Liver (tissue), 3 donors: ENCODE results near the gene LAMTOR2.
A peak's percentile ranks its signal among the peaks of the same experiment; 100 is the strongest.

Experiments
- EGR1 ChIP-seq, 2 donors: IDR thresholded peaks; 2 replicates each; pipeline ENCODE4 v1.6.1; 2016 to 2018; ENCODE audit warnings: antibody characterized with exemption in 2 of 2, low read depth in 2 of 2
- FOXA1 ChIP-seq: IDR thresholded peaks from 2 replicates; pipeline ENCODE4 v1.6.1; 2016; ENCODE audit warnings: antibody characterized with exemption
- JUND ChIP-seq, 2 donors: IDR thresholded peaks; 2 replicates each; pipeline ENCODE4 v1.6.1; 2016; ENCODE audit warnings: antibody characterized with exemption in 2 of 2
- RAD21 ChIP-seq, 2 donors: IDR thresholded peaks; 2 replicates each; pipeline ENCODE4 v1.6.1; 2016; ENCODE audit warnings: antibody characterized with exemption in 2 of 2, mild to moderate bottlenecking in 2 of 2
- RXRA ChIP-seq, 2 donors: IDR thresholded peaks; 2 replicates each; pipeline ENCODE4 v1.6.1; 2017 to 2018; ENCODE audit warnings: antibody characterized with exemption in 2 of 2, mild to moderate bottlenecking in 1 of 2
- SP1 ChIP-seq: IDR thresholded peaks from 2 replicates; pipeline ENCODE4 v1.6.1; 2018; ENCODE audit warnings: antibody characterized with exemption, mild to moderate bottlenecking
- TAF1 ChIP-seq: conservative IDR thresholded peaks from 2 replicates; pipeline ENCODE4 v1.6.1; 2016; ENCODE audit warnings: antibody characterized with exemption, mild to moderate bottlenecking
- YY1 ChIP-seq: IDR thresholded peaks from 2 replicates; pipeline ENCODE4 v1.6.1; 2016; ENCODE audit warnings: antibody characterized with exemption, mild to moderate bottlenecking
- TF ChIP-seq, protein P1 (sequence below): fragments of 150-350 bp; IDR thresholded peaks from 2 replicates; pipeline ENCODE4 v1.5.1; 2017; ENCODE audit warnings: improper control_type of control experiment, low read depth, low read length; ENCODE audit not compliant: missing input control
- TF ChIP-seq, protein P2 (sequence below): IDR thresholded peaks from 2 replicates; pipeline ENCODE4 v1.6.1; 2016; ENCODE audit warnings: antibody characterized with exemption
- TF ChIP-seq, protein P3 (sequence below): IDR thresholded peaks from 2 replicates; pipeline ENCODE4 v1.6.1; 2016; ENCODE audit warnings: antibody characterized with exemption, mild to moderate bottlenecking
- TF ChIP-seq, protein P4 (sequence below): IDR thresholded peaks from 2 replicates; pipeline ENCODE4 v1.6.1; 2016; ENCODE audit warnings: antibody characterized with exemption
- donor health status: healthy.
- donor health status: healthy.

DNA sequence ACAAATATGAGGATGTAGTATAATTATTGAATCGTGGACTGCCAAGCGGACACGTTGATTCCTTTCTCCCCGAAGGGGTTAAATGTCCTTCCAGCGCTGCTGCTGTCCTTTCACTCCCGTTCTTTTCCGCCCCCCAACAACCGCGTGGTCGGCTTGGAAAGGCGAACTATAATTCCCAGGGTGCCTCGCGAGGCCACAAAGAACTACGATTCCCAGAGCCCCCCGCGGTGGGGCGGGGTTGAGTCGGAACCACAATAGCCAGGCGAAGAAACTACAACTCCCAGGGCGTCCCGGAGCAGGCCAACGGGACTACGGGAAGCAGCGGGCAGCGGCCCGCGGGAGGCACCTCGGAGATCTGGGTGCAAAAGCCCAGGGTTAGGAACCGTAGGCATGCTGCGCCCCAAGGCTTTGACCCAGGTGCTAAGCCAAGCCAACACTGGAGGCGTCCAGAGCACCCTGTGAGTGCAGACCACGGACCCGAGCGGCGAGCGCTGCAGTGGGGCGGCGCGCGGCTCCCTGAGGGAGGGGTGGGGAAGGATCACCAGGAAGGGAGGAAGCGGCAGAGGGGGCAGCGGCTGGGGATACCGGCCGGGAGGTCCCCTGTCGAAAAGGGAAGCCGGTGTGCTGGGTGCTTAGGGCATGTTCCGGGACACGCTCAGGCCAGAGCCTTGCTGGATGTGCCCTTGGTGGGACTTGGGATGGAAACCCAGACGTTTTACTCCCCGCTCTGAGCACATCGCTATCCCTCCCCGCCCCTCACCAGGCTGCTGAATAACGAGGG lies at the start of gene LAMTOR2:
- TF ChIP-seq, protein P1, sequence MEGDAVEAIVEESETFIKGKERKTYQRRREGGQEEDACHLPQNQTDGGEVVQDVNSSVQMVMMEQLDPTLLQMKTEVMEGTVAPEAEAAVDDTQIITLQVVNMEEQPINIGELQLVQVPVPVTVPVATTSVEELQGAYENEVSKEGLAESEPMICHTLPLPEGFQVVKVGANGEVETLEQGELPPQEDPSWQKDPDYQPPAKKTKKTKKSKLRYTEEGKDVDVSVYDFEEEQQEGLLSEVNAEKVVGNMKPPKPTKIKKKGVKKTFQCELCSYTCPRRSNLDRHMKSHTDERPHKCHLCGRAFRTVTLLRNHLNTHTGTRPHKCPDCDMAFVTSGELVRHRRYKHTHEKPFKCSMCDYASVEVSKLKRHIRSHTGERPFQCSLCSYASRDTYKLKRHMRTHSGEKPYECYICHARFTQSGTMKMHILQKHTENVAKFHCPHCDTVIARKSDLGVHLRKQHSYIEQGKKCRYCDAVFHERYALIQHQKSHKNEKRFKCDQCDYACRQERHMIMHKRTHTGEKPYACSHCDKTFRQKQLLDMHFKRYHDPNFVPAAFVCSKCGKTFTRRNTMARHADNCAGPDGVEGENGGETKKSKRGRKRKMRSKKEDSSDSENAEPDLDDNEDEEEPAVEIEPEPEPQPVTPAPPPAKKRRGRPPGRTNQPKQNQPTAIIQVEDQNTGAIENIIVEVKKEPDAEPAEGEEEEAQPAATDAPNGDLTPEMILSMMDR, result no peak
- TF ChIP-seq RXRA (IDR thresholded peaks at IDR 0.05) (peak in 1 of 2 donors; percentile 34), EGR1 (IDR thresholded peaks at IDR 0.05; ENCODE audit: low read depth in 2 of 2) (peak in 1 of 2 donors; percentile 66), YY1 (peak; percentile 90), TAF1 (no peak), SP1 (peak; percentile 76), RAD21 (IDR thresholded peaks at IDR 0.05) (peak; percentile 27 to 42), JUND (IDR thresholded peaks at IDR 0.05) (no peak), FOXA1 (peak; percentile 32)
- TF ChIP-seq, protein P2, sequence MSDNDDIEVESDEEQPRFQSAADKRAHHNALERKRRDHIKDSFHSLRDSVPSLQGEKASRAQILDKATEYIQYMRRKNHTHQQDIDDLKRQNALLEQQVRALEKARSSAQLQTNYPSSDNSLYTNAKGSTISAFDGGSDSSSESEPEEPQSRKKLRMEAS, result peak; percentile 98
- TF ChIP-seq, protein P3, sequence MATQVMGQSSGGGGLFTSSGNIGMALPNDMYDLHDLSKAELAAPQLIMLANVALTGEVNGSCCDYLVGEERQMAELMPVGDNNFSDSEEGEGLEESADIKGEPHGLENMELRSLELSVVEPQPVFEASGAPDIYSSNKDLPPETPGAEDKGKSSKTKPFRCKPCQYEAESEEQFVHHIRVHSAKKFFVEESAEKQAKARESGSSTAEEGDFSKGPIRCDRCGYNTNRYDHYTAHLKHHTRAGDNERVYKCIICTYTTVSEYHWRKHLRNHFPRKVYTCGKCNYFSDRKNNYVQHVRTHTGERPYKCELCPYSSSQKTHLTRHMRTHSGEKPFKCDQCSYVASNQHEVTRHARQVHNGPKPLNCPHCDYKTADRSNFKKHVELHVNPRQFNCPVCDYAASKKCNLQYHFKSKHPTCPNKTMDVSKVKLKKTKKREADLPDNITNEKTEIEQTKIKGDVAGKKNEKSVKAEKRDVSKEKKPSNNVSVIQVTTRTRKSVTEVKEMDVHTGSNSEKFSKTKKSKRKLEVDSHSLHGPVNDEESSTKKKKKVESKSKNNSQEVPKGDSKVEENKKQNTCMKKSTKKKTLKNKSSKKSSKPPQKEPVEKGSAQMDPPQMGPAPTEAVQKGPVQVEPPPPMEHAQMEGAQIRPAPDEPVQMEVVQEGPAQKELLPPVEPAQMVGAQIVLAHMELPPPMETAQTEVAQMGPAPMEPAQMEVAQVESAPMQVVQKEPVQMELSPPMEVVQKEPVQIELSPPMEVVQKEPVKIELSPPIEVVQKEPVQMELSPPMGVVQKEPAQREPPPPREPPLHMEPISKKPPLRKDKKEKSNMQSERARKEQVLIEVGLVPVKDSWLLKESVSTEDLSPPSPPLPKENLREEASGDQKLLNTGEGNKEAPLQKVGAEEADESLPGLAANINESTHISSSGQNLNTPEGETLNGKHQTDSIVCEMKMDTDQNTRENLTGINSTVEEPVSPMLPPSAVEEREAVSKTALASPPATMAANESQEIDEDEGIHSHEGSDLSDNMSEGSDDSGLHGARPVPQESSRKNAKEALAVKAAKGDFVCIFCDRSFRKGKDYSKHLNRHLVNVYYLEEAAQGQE, result peak; percentile 76
- TF ChIP-seq, protein P4, sequence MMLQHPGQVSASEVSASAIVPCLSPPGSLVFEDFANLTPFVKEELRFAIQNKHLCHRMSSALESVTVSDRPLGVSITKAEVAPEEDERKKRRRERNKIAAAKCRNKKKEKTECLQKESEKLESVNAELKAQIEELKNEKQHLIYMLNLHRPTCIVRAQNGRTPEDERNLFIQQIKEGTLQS, result no peak
